HUDEP-2 (cell line): ENCODE results near the gene AKR1E2.

Source experiments
- DNase-seq, 76 experiments: peaks; one replicate each; lab custom pipeline; 2025; ENCODE audit not compliant: unreplicated experiment in 76 of 76; lab: John Stamatoyannopoulos, UW

AKR1E2 gene

DNA sequence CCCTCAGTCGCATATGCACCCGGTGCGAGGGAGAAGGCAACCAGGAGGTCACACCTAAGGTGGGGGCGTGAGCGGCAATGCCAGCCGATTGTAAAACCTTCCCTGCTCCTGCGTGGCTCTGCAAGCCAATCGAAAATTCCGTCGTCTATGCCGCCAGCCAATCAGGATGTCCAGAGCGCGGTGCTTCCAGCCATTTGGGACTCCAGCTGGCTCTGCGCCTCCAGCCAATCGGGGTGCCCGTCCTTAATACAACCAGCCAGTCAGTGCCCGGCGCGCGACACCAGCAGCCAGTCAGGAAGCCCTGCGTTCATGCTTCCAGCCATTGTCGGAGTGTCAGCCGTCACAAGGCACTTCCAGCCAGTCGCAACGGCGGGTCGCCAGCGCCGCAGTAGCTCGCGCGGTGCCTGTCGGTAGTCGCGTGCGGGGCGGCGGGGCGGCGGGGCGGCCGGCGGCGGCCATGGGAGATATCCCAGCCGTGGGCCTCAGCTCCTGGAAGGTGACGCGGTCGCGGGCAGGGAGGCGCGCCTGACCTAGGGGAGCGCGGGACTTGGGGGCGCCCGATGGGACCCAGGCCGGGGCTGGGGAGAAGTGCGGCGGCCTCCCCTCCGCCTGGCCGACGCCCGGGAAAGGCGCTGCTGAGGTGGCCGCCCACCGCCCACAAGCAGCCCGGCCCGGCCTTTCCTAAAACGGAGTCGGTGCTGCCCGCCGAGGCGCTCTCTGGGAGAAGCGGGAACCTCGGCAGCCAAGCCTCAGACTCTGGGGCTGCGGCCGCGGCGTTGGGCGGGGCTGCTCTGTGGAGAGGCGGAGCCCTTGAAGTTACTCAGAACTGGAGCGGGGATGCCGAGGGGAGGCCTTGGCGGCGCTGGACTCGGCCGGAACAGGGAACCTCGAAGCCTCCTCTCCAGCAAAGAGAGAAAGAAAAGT lies at the start of gene AKR1E2:
Gene AKR1E2 (plus strand): TSS at position 340 of the 924 bp plus-strand sequence. CDS start 118 bp downstream, at position 458.
- DNase-seq: peak in 75 of 76 experiments; percentile 16 to 92 (median 79)

DNA sequence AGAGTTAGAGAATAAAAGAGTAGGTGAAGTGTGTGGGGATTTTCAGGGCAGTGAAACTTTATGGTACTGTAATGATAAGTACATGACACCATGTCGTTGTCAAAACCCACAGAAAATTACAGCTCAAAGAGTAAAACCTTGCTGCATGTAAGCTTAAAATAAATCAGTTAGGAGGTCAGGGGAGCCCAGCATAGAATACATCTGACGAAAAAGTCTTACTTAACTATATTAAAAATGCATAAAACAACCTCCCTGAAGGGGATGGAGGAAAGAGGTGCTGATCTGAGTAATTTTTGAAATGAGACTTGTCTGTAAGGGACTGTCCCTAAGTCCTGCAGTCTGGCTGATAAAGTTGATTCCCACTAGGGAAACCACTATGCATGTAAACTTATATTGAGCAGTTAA lies 49.8 kb upstream of the AKR1E2 start:
- DNase-seq: no peak

- no peak for DNase-seq
Measured at GRCh38 chr10:4778761-4779160, 47.2 kb upstream of the AKR1E2 start.

GRCh38 chr10:4780091-4780490 lies 45.9 kb upstream of the AKR1E2 start:
- no peak for DNase-seq

GRCh38 chr10:4780782-4781181 lies 45.2 kb upstream of the AKR1E2 start:
- no peak for DNase-seq

- no peak for DNase-seq
Measured at GRCh38 chr10:4781955-4782354, 44.1 kb upstream of the AKR1E2 start.

- DNase-seq: no peak
Measured at GRCh38 chr10:4784667-4785333, 41.2 kb upstream of the AKR1E2 start.

DNA sequence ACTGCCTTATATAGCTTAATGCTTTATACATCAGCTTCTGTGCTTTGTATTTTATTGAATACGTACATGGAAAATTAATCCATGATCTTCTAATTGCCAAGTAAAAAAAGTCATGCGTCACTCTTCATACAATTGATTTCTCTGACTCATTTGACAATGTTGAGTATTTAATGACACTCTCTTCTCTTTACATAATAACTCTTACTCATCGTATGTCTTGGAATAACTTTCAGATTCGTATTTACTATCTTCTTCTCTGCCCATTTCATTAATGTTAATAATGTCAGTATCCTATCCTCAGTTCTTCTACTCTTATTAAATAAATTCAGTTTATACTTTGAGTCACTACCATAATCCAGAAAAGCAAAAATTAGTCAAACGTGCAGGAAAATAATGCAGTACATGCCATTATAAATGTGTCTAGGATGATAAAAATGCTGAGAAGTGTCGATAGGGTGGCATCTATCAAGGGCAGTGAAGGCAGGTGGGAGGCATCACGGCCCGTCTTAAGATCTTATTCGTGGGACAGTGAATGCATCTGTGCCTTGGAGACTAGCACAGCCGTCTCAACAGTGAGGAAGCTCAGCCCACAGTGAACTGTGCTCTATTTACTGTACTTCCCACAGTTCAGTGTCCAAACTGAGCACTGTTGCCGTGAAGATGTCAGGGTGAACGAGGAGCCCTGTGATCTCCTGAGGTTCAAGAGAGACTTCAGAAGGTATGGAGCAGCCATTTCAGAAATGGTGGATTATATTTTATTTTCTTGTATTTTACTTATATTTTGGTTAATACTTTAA lies 39.8 kb upstream of the AKR1E2 start:
- no peak for DNase-seq

DNA sequence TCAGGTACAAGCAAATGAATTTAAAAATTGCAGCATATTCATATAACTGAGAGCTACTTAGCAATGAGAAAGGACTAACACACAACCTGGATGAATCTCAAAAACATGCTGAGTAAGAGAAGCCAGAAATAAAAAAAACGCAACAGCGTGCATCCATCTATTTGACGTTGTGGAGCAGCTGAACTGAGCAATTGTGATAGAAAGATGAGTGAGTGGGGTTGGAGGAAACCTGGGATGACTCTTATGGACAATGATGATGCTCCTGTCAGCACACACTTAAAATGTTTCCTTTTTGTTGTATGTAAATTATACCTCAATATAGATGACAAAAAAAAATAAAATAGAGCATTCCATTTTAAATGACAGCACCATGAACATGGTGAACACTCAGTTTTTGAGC lies 36.0 kb upstream of the AKR1E2 start:
- no peak for DNase-seq

- no peak for DNase-seq
Measured at GRCh38 chr10:4790922-4791321, 35.1 kb upstream of the AKR1E2 start.

- no peak for DNase-seq
Measured at GRCh38 chr10:4792381-4792780, 33.6 kb upstream of the AKR1E2 start.

GRCh38 chr10:4801405-4801804 lies 24.6 kb upstream of the AKR1E2 start:
- no peak for DNase-seq

DNA sequence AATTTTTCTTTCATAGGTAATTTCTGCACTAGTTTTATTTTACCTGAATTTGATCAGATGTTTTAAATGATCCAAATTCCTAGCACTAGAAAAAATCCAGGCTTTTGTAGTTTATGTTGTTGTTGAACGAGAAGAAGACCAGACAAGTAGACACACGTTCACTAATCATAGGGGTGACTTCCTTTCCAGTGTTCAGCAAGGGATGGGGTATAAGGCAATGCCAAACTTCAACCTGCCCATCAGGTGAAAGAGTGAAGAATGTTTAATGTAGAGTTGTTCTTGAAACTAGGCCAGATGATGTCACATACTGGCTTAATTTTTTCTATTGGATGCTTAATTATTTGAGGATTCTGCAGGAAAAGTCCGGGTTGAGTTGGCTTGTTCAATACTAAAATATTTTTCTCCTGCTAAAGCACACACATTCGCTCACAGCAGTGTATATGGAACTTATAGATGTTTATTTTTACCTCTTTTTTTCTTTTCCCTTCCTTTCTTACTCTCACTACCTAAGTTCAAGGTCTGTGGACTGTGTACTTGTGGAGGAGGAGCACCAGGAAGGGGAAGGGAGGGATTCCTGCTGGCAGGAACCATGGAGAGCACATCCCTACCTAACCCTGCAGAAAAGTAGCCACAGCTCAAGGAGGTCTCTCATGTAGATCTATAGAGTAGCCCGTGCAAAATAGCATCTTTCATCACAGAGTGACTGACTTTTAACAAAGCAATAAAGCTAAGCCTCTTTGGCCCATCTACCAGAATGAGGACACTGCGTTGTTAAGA lies 23.1 kb upstream of the AKR1E2 start:
- DNase-seq: no peak

- no peak for DNase-seq
Measured at GRCh38 chr10:4803822-4804221, 22.2 kb upstream of the AKR1E2 start.

GRCh38 chr10:4804465-4804864 lies 21.5 kb upstream of the AKR1E2 start:
- DNase-seq: no peak

GRCh38 chr10:4806534-4806933 lies 19.5 kb upstream of the AKR1E2 start:
- DNase-seq: no peak

DNA sequence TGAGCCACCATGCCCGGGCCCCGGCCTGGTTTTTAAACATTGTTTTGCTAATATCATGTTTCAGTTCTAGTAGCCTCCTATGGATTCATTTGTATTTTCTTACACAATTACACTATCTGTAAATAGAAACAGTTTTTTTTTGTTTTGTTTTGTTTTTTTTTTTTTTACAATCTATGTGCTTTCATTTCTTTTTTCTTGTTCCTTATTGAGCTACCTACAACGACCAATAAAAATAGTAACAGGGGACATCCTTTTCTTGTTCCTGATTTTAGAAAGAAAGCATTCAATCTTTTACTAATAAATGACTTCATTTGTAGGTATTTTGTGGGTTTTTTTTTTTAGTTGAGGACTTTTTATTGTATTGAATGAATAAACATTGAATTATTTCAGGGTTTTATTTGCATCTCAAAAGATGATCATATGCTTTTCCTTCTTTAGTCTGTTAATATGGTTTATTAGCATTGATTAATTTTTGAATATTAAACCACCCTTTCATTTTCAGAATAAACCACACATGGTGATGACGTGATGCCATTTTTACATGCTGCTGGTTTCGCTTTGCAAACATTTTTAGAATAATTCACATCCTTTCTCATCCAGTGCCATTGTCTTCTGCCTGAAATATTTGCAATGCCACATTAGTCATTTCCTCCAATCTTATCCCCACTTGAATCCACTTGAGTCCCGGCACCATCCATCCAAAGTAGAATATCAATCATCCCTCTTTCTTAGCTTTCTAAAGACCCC lies 18.1 kb upstream of the AKR1E2 start:
- no peak for DNase-seq

DNA sequence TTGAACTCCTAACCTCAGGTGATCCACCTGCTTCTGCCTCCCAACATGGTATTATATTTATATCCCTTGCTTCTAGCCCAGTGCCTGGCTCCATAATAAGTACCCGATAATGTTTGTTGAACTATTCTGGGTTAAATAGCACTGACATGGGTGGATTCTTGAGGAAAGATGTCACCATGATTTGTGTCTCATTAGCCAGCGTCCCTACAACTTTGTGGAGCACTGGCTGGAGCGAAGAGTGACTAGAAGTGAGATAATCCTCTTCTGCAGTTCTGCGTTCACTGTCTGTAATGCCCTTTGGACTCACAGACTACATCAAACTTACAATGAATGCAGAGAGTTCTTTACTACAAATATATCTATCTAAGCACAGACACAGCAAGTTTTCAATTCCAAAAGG lies 16.9 kb upstream of the AKR1E2 start:
- no peak for DNase-seq

DNA sequence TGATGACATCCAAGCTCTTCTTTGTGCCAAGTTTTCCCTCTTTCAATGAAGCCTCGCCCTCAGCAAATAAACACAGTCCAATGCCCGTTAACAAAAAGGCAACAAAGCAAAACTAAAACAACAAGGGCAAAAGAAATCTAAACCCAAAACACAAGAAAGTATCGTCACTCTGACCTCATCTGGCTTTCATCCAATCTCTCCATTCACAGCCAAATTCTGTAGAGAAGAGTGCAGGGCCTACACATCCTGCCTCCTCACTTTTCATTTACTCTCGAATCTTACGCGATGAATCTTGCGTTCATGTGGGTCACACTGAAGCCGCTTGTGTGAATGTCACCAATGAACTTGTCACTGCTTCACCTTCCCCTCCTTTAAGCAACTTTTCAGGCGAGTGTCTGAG lies 15.9 kb upstream of the AKR1E2 start:
- DNase-seq: no peak

GRCh38 chr10:4812046-4812445 lies 14.0 kb upstream of the AKR1E2 start:
- DNase-seq: no peak
